Ramos (cell line): ENCODE results near the gene FAM162B.
"Not testable (repeated sequence)": the region's sequence is repeated elsewhere in the genome, so short reads cannot be mapped to it uniquely, and the experiment has no call there.

Experiments used
- in situ Hi-C: fragments of 300-500 bp; cut with MboI; formaldehyde crosslinking; loops from one replicate; pipeline ENCODE4 v1.14.3; 2022; ENCODE audit warnings: low sequenced_read_pairs; ENCODE audit not compliant: unreplicated experiment

The FAM162B gene

DNA sequence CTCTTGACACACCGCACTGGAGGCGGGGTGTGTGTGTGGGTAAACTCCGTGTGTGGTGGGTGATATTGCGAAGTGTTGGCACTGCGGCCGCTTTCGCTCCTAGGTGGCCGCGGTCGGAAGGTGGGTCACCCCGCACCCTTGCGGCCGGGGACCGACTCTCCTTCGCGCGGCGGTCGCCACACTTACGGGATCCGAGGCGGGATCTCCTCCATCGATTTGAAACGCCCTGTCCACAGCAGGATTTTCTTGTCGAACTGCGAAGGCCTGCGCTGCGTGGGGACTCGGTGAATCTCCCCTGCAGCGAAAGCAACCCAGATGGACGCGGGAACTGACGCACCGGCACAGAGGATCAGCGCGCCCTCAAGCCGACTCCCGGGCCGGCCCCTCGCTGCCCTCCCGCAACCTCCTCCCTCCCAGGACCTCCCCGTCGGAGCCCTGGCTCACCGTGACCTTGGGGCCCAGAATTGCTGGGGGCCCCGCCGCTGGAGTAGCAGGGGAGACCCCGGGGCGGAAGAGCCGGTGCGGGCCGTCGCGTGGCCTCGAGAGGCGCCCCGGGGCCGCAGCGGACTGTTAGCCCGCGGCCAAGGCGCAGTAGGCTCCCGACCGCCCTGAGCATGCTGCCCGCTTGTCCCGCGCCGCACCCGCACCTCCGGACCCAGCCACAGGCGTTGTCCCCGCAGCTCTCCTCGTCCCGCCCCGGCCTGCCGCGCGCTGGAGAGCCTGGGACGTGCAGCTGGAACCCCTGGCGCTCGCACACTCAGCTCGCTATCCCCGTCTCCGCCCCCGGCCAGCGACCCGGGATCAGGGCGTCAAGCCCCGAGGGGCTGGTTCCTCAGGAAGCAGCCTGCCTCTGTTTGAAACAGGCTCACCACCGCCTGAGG is at the start of gene FAM162B:
TSS of gene FAM162B (minus strand) at position 759 of the 881 bp plus-strand sequence. CDS start at position 616, 143 bp downstream.
- in situ Hi-C loops, result no loop called here

GRCh38 chr6:116812051-116812650 is 46.6 kb upstream of the FAM162B start:
- in situ Hi-C loops, result no loop called here

GRCh38 chr6:116801971-116802370 is 36.5 kb upstream of the FAM162B start:
- in situ Hi-C loops, result no loop called here

DNA sequence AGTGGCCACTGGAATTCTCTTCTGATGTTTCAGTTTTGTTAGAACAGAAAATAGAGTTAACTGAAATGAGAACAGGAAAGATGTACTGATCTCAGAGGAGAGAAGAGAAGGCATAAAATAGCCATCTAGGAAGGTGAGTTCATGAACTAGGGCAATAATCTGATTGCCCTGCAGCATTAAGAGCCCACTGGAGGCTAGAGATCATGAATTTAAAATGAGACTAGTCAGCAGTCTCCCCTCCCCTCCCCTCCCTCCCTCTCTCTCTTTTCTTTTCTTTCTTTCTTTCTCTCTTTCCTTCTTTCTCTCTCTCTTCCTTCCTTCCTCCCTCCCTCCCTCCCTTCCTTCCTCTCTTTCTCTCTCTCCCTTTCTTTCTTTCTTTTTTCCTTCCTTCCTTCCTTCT is 34.4 kb upstream of the FAM162B start:
- in situ Hi-C loops, result no loop called here

DNA sequence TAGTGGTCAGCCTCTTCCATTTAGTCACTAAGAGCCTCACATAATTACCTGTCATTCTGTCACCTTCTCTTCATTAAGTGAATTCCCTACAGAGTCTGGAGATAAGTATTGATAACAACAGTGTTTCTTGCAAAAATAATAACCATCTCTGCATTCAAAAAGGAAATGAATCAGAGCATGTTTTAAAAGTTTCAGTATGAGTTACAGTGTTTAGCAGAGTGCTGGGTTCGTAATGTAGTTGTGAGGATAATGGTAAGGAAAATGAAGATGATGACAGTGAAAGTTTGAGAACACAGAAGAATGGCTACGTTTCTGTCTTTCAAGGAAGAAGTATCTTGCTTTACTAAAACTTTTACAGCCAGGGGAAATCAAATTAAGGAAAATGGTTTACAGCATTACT is 32.1 kb upstream of the FAM162B start:
- in situ Hi-C loops, result no loop called here

DNA sequence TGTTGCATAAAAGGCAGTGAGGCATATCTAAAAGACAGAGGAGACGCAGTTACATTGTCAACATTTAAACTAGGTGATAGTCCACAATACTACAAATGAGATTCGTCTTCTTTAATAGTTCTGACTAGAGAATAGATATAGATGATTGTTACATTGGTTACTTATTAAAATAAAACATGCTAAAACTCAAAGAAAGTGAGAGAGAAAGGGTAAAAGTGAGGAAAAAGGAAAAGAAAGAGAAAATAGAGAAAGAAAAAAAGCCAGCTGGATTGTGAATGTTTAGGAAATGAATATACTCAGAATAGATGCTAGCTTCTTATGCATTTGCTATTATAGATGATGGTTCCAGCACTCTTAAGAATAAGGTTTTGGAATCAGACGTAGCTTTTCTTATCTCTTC is 27.7 kb upstream of the FAM162B start:
- in situ Hi-C loops, result no loop called here

GRCh38 chr6:116783852-116784251 is 18.3 kb upstream of the FAM162B start:
- in situ Hi-C loops, result no loop called here

- in situ Hi-C loops, result no loop called here
Measured at GRCh38 chr6:116779573-116780164, 14.2 kb upstream of the FAM162B start.

- in situ Hi-C loops, result no loop called here
Measured at GRCh38 chr6:116773886-116774285, 8.4 kb upstream of the FAM162B start.

DNA sequence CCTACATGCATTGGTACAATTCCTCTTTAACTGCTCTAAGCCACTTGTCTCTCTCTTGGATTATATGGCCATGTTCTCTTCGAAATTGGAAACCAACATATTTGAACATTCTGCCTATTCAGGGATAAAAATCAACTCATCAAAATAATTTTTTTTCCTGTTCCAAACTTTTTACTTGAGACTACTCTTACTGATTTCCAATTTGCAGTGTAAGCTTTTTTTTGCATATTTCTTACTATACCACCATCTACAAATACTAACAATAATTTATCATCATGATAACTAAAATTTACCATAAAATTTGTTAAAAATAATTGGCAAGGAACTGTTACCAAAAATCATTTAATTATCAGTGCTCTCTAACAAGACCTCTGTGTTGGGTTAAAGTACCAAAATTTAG is 6.9 kb upstream of the FAM162B start:
- in situ Hi-C loops, result no loop called here

- in situ Hi-C loops, result no loop called here
Measured at GRCh38 chr6:116767715-116768114, 2.2 kb upstream of the FAM162B start.

DNA sequence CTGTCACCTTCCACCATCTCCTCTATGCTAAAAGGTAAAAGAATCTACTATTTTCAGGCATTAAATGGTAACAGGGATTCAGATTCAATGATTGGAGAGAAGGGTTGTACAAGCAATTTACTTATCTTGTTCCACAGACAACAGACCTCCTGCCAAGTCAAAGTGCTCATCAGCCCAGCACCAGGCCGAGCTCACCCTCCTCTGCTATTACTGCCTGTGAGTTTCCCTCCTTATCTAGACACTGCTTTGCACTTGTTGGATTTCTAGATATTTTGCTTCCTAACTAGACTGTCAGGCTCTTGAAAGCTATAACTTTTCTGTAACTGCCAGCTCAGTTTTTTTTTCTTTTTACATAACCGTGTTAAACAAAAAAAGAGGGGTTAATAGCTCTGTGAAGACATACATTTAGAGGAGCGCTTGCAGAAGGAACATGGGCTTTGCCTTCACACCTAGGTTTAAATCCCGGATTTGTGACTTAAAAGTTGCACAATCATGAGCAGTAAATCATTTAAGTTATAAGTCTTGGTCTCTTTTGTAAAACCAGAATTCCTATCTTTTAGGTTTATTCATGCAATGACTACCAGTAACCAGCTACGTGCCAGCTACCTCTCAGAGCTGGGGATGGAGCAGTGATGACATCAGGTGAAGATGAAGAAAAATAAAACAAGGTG is 1.1 kb upstream of the FAM162B start:
- in situ Hi-C loops, result no loop called here

GRCh38 chr6:116764629-116764960 is 924 bp downstream of the FAM162B start:
- in situ Hi-C loops, result no loop called here

GRCh38 chr6:116763906-116764628 is 1.5 kb downstream of the FAM162B start:
- in situ Hi-C loops, result no loop called here

- in situ Hi-C loops, result no loop called here
Measured at GRCh38 chr6:116763048-116763447, 2.5 kb downstream of the FAM162B start.

DNA sequence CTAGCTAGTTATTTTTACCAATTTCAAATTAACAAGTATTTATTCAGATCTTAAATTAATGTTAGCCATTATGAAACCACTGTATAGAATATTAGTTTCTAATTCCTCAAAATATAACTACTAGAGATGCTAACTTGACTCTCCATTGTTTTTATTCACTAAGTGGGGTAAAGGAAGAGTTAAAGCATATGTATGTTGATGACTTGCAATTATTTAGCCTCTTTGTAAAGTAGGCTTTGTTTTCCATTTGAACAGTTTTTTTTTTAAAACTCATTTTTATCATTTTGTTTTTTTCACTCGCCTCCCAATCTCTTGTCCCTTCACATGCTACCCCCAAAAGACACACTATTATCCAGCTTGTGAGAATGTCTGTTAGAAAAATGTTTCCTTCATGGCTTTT is 3.3 kb downstream of the FAM162B start:
- in situ Hi-C loops, result no loop called here

- in situ Hi-C loops, result no loop called here
Measured at GRCh38 chr6:116761779-116762178, 3.7 kb downstream of the FAM162B start.

DNA sequence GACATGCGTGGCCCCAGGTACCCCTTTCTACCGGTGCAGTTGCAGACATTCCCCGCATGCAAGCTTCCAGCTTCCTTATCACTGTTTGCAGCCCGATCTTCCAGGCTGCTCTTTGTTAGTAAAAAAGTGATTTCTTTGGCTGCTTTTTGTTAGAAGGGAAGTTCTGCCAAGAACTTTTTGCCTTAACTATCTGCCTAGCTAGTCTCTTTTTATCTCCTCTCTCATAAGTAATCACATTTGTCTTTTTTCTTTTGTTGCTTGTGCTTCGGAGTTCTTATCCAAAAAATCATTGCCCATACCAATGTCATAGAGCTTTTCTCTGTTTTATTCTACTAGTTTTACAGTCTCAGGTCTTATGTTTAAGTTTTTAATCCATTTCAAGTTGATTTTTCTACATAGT is 20.3 kb downstream of the FAM162B start:
- in situ Hi-C loops, result no loop called here

DNA sequence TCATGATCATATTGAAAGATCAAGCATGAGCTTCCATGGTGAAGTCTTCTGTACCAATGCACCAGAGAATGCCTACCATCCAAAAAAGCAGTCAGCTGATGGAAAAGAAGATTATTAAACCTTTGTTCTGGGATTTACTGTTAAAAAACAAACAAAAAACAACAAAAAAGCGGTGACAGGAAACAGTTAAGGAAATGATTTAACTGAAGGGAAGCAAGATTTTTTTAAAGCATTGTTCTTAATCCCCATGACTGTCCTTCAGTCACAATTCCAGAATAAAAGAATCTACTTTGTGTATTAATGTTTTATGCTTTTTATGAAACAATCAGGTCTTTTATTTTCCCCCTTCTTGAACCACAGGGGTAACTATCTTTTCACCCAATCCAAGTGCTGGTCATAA is 23.9 kb downstream of the FAM162B start:
- in situ Hi-C loops, result no loop called here

- in situ Hi-C loops, result not testable (repeated sequence)
Measured at GRCh38 chr6:116740486-116740885, 25.0 kb downstream of the FAM162B start.
